Tibial artery (tissue), 4 donors: ENCODE measurements around the gene KRTAP10-5.

Experiments used
- DNase-seq, 2 donors: peaks; one replicate each; pipeline ENCODE4 v3.0.0-alpha.2; 2019
- H3K27ac ChIP-seq, 2 donors: fragments of 200-600 bp; sonication (generic) in 1 of 2; 1 replicate in 1 of 2; 2 replicates in 1 of 2; pipeline ENCODE4 v1.5.1; 2018 to 2019; ENCODE audit warnings: mild to moderate bottlenecking in 1 of 2
- H3K27me3 ChIP-seq, 2 donors: fragments of 200-600 bp; sonication (generic) in 1 of 2; one replicate each; pipeline versions ENCODE4 v1.5.1 to v1.6.0; 2016 to 2019
- H3K36me3 ChIP-seq, 3 donors: fragments of 200-600 bp; sonication (generic) in 2 of 3; one replicate each; pipeline ENCODE4 v1.5.1; 2016 to 2019; ENCODE audit warnings: mild to moderate bottlenecking in 2 of 3
- H3K4me1 ChIP-seq, 4 donors: fragments of 200-600 bp; sonication (generic) in 2 of 4; 1 replicate in 3 of 4; 2 replicates in 1 of 4; pipeline ENCODE4 v1.5.1; 2016 to 2019
- H3K4me3 ChIP-seq, 2 donors: fragments of 200-600 bp; sonication (generic) in 1 of 2; 1 replicate in 1 of 2; 2 replicates in 1 of 2; pipeline ENCODE4 v1.5.1; 2018 to 2019; ENCODE audit warnings: mild to moderate bottlenecking in 2 of 2
- H3K9me3 ChIP-seq, 3 donors: fragments of 200-600 bp; sonication (generic) in 1 of 3; one replicate each; pipeline ENCODE4 v1.5.1; 2016 to 2019
- intact Hi-C: fragments of 100-400 bp; cut with DNase I; formaldehyde crosslinking; loops from one replicate; pipeline ENCODE4 v1.15.0; 2023; ENCODE audit warnings: low total_unique reads
- TF ChIP-seq, protein P1 (sequence below), 2 experiments: fragments of 200-600 bp in 1 of 2; fragments of 450-650 bp in 1 of 2; IDR thresholded peaks; one replicate each; pipeline ENCODE4 v1.5.1; 2017 to 2019; ENCODE audit warnings: antibody characterized with exemption in 2 of 2, mild to moderate bottlenecking in 1 of 2, moderate library complexity in 1 of 2

The KRTAP10-5 gene

DNA sequence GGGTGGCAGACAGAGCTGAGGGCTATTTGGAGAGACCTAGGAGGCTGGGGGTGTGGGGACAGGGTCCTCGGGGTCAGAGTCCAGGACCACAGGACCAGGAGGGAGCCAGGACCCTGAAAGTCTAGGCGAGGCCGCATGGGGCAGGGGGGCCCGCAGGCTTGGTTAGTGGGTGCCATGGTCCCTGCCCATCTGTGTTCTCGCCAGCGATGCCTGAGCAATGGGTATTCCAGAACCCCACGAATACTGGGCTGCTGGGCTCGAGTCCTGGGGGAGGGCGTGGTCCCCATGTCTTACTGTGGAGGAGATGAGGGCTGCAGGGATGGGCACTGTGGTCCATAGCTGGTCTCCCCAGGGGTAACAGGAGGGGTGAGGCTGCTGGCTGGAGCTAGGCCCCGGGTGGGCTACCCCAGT, 9.9 kb upstream of the KRTAP10-5 start:
- Histone ChIP-seq H3K27me3 (peaks cover 0 to 48% of the 10 kb centered on the region in 2 donors), H3K27ac (no peak overlapping the region), H3K4me3 (no peak overlapping the region), H3K9me3 (no peaks in the 10 kb centered on the region), H3K36me3 (no peaks in the 10 kb centered on the region), H3K4me1 (no peaks in the 10 kb centered on the region)
- TF ChIP-seq, protein P1, sequence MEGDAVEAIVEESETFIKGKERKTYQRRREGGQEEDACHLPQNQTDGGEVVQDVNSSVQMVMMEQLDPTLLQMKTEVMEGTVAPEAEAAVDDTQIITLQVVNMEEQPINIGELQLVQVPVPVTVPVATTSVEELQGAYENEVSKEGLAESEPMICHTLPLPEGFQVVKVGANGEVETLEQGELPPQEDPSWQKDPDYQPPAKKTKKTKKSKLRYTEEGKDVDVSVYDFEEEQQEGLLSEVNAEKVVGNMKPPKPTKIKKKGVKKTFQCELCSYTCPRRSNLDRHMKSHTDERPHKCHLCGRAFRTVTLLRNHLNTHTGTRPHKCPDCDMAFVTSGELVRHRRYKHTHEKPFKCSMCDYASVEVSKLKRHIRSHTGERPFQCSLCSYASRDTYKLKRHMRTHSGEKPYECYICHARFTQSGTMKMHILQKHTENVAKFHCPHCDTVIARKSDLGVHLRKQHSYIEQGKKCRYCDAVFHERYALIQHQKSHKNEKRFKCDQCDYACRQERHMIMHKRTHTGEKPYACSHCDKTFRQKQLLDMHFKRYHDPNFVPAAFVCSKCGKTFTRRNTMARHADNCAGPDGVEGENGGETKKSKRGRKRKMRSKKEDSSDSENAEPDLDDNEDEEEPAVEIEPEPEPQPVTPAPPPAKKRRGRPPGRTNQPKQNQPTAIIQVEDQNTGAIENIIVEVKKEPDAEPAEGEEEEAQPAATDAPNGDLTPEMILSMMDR (IDR thresholded peaks at IDR 0.05): no peak
- DNase-seq: no peak
- intact Hi-C loops: no loop called here

DNA sequence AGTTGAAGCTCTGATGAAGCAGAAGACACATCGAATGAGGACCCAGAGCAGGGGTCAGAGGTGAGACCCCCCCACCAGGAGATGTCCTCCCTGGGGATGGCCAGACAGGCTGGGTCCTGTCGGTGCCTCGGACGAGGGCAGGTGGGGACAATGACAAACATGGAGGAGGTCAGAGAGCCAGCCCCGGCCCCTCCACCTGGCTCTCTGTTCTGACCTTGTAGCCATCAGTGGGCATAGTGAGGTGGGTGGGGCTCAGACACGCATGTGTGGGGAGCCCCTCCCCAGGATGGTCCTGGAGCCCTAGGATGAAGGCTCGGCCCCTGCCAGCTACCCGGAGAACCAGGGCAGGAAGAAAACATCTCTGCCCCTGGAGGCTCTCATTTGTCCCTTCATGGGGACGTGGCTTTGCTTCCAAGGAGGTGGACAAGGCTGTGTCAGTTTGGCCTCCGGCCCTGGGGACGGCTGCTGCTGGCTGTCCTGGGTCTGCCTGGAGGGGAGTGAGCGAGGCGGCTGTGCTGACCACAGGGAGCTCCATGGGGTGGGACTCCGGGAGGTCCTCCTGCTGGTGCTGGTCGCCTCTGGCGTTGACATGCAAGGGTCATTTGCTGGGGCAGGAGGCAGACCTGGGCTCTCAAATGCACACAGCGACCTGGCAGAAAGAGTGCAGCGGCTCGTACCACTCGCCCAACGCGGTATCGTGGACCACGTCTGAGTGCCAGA, 9.3 kb upstream of the KRTAP10-5 start:
- Histone ChIP-seq H3K4me3 (no peak overlapping the region), H3K27me3 (peaks cover 0 to 49% of the 10 kb centered on the region in 2 donors), H3K4me1 (no peaks in the 10 kb centered on the region), H3K9me3 (no peaks in the 10 kb centered on the region), H3K27ac (no peak overlapping the region), H3K36me3 (no peaks in the 10 kb centered on the region)
- intact Hi-C loops: no loop called here
- TF ChIP-seq, protein P1 (IDR thresholded peaks at IDR 0.05): no peak
- DNase-seq: peak in 1 of 2 donors; percentile 56

GRCh38 chr21:44589094-44589493, 8.7 kb upstream of the KRTAP10-5 start:
- Histone ChIP-seq H3K27ac (no peak overlapping the region), H3K4me1 (no peaks in the 10 kb centered on the region), H3K4me3 (no peak overlapping the region), H3K9me3 (no peaks in the 10 kb centered on the region), H3K36me3 (no peaks in the 10 kb centered on the region), H3K27me3 (peaks cover 0 to 52% of the 10 kb centered on the region in 2 donors)
- intact Hi-C loops: no loop called here
- no peak for DNase-seq
- TF ChIP-seq, protein P1 (IDR thresholded peaks at IDR 0.05): no peak

DNA sequence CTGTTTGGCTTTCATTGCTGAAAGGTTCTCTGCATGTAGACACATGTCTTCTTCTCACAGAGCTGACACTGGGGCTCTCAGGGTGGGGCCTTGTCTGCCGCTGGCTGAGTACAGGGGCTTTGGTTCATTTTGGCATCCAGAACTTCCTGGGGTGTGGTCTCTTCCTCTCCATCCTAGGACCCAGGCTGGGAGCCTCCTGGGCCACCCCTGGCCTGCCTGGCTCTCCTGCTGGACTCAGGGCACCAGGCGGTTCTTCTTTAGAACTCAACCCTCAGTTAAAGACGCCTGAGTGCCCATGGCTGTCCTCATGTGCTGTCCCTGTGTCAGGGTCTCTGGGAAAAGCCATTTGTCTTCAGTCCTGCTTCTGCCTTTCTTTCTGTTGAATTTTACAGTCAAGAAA, 5.5 kb upstream of the KRTAP10-5 start:
- Histone ChIP-seq H3K36me3 (no peaks in the 10 kb centered on the region), H3K9me3 (peaks cover 0 to 16% (median 15%) of the 10 kb centered on the region in 3 donors), H3K27ac (no peak overlapping the region), H3K4me3 (no peak overlapping the region), H3K27me3 (peaks cover 0 to 37% of the 10 kb centered on the region in 2 donors), H3K4me1 (no peaks in the 10 kb centered on the region)
- TF ChIP-seq, protein P1 (IDR thresholded peaks at IDR 0.05): no peak
- intact Hi-C loops: no loop called here
- no peak for DNase-seq

GRCh38 chr21:44583800-44584147, 3.4 kb upstream of the KRTAP10-5 start:
- intact Hi-C loops: no loop called here
- no peak overlapping the region for H3K4me3 ChIP-seq
- H3K27ac ChIP-seq: no peak overlapping the region
- TF ChIP-seq, protein P1 (IDR thresholded peaks at IDR 0.05): no peak
- no peak for DNase-seq
- H3K4me1 ChIP-seq: no peaks in the 10 kb centered on the region
- H3K27me3 ChIP-seq: peaks cover 0 to 27% of the 10 kb centered on the region in 2 donors
- peaks cover 0 to 30% (median 24%) of the 10 kb centered on the region in 3 donors for H3K9me3 ChIP-seq
- H3K36me3 ChIP-seq: no peaks in the 10 kb centered on the region
